Measurements from ENCODE around the gene KRTAP4-16.
"Not testable (repeated sequence)": the region's sequence is repeated elsewhere in the genome, so short reads cannot be mapped to it uniquely, and the experiment has no call there.

GRCh38 chr17:41139865-41140264, 37.9 kb upstream of the KRTAP4-16 start:
- not testable (repeated sequence) for TF ChIP-seq CTCF, EP300 (IDR thresholded peaks at IDR 0.05)
